Astrocyte of the spinal cord (primary cell): ENCODE measurements around the gene TSPAN6.

ENCODE experiments used
- DNase-seq: peaks from one replicate; pipeline ENCODE4 v3.0.0; 2011; ENCODE audit warnings: low read depth, low spot score
- H3K4me3 ChIP-seq: 2 replicates; pipeline ENCODE4 v1.5.1; 2011; ENCODE audit warnings: low read depth, mild to moderate bottlenecking, low read length, moderate library complexity
- CTCF ChIP-seq: IDR thresholded peaks from 2 replicates; pipeline ENCODE4 v1.5.1; 2012; ENCODE audit warnings: low read depth, mild to moderate bottlenecking, low read length, inconsistent platforms
- in situ Hi-C: cut with HindIII; loops from 2 replicates; pipeline ENCODE4 v1.10.0; 2017; ENCODE audit warnings: low sequenced_read_pairs

The TSPAN6 gene

GRCh38 chrX:100636321-100636991, at the start of gene TSPAN6:
Gene TSPAN6, minus strand, starts transcription at chrX:100636806. Its CDS starts 112 bp downstream, at chrX:100636694.
- in situ Hi-C loops, result no loop called here
- DNase-seq, result peak; percentile 89
- peak within 1 kb of the TSS; percentile 65 for H3K4me3 ChIP-seq
- TF ChIP-seq CTCF, result peak; percentile 53

- in situ Hi-C loops, result no loop called here
- DNase-seq, result no peak
- no peak for TF ChIP-seq CTCF
- H3K4me3 ChIP-seq, result no peak overlapping the region
These were observed 49.3 kb upstream of the TSPAN6 start for GRCh38 chrX:100685997-100686305.

- peak; percentile 78 for DNase-seq
- H3K4me3 ChIP-seq, result no peak overlapping the region
- in situ Hi-C loops, result no loop called here
- peak; percentile 77 for TF ChIP-seq CTCF
These were observed 48.8 kb upstream of the TSPAN6 start for GRCh38 chrX:100685284-100685996.

- no peak for TF ChIP-seq CTCF
- H3K4me3 ChIP-seq, result no peak overlapping the region
- in situ Hi-C loops, result no loop called here
- DNase-seq, result no peak
These were observed 46.3 kb upstream of the TSPAN6 start for GRCh38 chrX:100682939-100683338.

DNA sequence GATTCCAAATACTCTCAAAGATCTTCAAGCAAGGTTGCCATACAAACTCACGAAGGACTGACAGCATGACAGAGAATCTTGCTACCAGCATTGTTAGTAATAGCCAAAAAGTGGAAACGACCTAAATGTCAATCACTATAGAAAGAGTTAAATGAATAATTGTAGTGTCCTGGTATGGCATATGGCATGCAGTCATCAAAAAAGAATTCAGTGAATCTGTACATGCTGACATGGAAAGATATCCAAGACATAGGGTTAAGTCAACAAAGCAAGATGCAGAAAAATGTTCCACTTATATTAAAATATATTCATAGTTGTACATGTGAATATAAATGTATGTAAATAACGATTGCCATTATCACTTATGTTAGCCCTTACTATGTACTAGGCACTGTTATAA, 45.0 kb upstream of the TSPAN6 start:
- H3K4me3 ChIP-seq, result no peak overlapping the region
- no peak for TF ChIP-seq CTCF
- peak; percentile 8 for DNase-seq
- in situ Hi-C loops, result no loop called here

DNA sequence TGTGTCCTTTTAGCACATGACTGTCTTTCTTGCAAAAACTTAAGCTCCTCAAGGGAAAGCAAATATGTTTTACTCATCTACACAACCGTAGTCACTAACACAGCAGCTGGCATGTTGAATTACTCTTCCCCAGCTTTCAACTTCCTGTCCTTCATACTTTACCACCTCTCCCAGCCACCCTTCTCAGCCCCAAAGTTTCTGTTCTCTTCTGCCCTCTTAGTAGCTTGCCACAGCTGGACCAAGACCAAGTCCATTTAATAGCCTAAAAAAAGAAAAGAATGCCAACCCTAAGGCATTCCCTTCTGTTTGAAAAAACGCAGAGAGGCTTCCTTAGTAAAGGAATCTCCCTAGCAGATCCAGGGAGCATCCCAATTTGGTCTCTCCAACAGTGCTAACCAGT, 44.1 kb upstream of the TSPAN6 start:
- no peak overlapping the region for H3K4me3 ChIP-seq
- TF ChIP-seq CTCF, result no peak
- in situ Hi-C loops, result no loop called here
- no peak for DNase-seq
